ENCODE data around the gene NUBPL.

- TF ChIP-seq, protein P1, sequence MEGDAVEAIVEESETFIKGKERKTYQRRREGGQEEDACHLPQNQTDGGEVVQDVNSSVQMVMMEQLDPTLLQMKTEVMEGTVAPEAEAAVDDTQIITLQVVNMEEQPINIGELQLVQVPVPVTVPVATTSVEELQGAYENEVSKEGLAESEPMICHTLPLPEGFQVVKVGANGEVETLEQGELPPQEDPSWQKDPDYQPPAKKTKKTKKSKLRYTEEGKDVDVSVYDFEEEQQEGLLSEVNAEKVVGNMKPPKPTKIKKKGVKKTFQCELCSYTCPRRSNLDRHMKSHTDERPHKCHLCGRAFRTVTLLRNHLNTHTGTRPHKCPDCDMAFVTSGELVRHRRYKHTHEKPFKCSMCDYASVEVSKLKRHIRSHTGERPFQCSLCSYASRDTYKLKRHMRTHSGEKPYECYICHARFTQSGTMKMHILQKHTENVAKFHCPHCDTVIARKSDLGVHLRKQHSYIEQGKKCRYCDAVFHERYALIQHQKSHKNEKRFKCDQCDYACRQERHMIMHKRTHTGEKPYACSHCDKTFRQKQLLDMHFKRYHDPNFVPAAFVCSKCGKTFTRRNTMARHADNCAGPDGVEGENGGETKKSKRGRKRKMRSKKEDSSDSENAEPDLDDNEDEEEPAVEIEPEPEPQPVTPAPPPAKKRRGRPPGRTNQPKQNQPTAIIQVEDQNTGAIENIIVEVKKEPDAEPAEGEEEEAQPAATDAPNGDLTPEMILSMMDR (IDR thresholded peaks at IDR 0.05; ENCODE audit: low read depth, low read length), result no peak
- TF ChIP-seq, protein P2, sequence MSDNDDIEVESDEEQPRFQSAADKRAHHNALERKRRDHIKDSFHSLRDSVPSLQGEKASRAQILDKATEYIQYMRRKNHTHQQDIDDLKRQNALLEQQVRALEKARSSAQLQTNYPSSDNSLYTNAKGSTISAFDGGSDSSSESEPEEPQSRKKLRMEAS (IDR thresholded peaks at IDR 0.05; ENCODE audit: low read depth, low read length), result no peak
These were observed 128.9 kb downstream of the NUBPL start for GRCh38 chr14:31690056-31690455.
